ENCODE measurements around the gene PLXNA4.

GRCh38 chr7:132527467-132528410 lies 48.5 kb downstream of the PLXNA4 start:
- TF ChIP-seq CTCF (IDR thresholded peaks at IDR 0.05) (no peak), POLR2A (IDR thresholded peaks at IDR 0.05) (no peak)
